ENCODE data around the gene THSD4.
"Not testable (repeated sequence)": the region's sequence is repeated elsewhere in the genome, so short reads cannot be mapped to it uniquely, and the experiment has no call there.

Gene THSD4

GRCh38 chr15:71252044-71252739 is 136.9 kb downstream of the THSD4 start:
- DNase-seq (ENCODE audit: low read depth in 1 of 2, low spot score in 1 of 2) = no peak

- no peak for DNase-seq (ENCODE audit: low read depth in 1 of 2, low spot score in 1 of 2)
Observed at GRCh38 chr15:71252740-71253047, 137.4 kb downstream of the THSD4 start.

GRCh38 chr15:71254491-71254890 is 139.2 kb downstream of the THSD4 start:
- DNase-seq (ENCODE audit: low read depth in 1 of 2, low spot score in 1 of 2) = no peak

DNA sequence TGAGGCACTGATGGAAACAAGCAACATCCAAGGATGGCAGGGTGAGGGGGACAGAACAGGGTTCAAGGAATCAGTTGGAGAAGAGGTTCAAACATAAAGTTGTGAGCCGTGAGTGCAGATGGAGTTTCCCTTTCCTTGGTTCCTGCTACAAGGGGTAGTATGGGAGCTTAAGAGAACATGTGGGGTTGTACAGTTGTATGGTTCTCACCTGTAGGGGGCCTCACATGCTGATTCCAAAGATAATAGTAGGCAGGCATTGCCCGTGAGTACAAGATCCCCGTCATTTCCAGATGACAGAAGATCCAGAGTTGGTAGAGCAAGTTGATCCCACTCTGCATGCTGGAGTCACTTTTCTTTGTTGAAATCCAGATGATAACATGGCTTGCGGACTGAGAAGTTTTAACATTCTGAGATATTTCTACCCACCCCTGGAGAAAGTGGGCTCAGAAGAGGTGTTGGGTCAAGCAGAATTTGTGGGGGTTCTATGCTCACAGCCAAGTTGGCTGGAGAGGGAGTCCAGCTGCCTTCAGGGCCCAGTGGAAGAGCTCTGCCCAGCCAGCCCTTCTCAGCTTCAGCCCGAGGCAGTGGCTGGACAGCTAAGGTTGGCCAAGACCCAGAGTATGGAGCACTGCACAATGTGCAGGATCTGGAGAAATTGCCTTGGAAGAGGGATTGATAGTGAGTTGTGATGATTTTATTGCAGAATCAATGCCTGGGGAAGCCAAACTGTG is 141.8 kb downstream of the THSD4 start:
- no peak for DNase-seq (ENCODE audit: low read depth in 1 of 2, low spot score in 1 of 2)

GRCh38 chr15:71259866-71260265 is 144.6 kb downstream of the THSD4 start:
- DNase-seq (ENCODE audit: low read depth in 1 of 2, low spot score in 1 of 2) = no peak

- DNase-seq (ENCODE audit: low read depth in 1 of 2, low spot score in 1 of 2) = no peak
Observed at GRCh38 chr15:71261418-71261817, 146.1 kb downstream of the THSD4 start.

DNA sequence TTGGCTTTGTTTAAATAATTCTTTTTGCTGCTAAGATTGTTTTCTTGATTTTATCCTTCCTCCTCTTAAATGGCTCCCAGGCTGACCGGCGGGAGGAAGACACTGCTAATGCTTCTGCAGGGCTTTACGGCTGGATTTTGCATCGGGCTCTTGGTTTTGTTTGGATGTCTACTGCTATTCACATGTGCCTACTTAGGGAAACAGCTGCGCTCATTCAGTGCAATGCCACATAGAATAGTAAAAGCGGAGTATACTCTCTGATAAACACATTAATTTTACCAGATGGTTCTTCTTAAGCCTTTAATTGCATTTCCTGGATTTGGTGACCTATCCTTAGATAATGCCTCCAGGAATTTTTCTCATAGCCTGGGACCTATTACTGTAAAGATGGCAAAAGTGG is 146.6 kb downstream of the THSD4 start:
- DNase-seq (ENCODE audit: low read depth in 1 of 2, low spot score in 1 of 2) = no peak

DNA sequence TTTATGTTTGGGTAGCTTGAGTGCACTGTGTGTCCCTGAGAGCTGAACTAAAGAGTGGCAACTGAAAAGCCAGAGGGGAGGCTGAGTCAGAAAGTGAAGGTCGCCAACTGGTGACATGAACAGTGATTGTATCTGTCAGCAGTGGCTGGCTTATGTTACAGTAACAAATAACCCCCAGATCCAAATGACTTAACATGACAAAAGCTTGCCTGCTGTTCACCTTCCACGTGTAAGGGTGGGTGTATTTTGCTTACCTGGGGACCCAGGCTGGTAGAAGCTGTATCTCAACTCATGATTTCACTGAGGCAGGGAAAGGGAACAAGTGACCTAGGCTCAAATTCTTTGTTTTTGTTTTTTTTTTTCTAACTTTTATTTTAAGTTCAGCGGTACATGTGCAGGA is 147.3 kb downstream of the THSD4 start:
- no peak for DNase-seq (ENCODE audit: low read depth in 1 of 2, low spot score in 1 of 2)

- DNase-seq (ENCODE audit: low read depth in 1 of 2, low spot score in 1 of 2) = not testable (repeated sequence)
Observed at GRCh38 chr15:71265606-71266005, 150.3 kb downstream of the THSD4 start.

DNA sequence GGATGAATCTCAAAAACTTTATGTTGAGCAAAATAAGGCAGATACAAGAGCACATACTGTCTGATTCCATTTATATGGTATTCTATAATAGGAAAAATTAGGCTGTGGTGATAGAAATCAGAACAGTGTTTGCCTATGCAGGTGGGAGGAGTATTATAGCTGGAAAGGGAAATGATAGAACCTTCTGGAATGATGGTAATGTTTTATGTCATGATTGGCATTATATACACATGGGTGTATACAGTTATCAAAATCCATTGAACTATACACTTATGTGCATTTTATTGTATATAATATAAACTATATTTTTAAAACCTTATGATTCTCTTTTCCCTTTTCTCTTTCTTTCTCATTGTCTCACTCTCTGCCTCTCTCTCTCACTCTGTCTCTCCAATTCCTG is 156.1 kb downstream of the THSD4 start:
- DNase-seq (ENCODE audit: low read depth in 1 of 2, low spot score in 1 of 2) = no peak

- no peak for DNase-seq (ENCODE audit: low read depth in 1 of 2, low spot score in 1 of 2)
Observed at GRCh38 chr15:71272932-71273331, 157.7 kb downstream of the THSD4 start.

GRCh38 chr15:71273731-71274447 is 158.6 kb downstream of the THSD4 start:
- DNase-seq (ENCODE audit: low read depth in 1 of 2, low spot score in 1 of 2) = no peak

DNA sequence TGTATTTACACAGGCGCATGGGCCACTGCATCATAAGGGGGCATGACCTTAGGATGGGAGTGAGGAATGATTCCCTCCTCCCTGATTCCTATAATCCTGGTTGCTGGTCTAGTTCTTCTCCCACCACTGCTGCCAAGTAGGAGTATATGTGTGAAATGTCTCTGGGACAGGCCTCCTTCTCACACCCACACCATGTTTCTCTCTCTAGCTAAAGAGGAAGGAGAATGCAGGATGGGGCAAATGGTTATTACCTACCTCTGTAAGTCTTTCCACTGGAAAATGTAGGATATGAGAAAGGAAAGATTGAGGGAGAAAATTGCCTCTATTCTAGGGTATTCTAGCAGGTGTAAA is 159.2 kb downstream of the THSD4 start:
- DNase-seq (ENCODE audit: low read depth in 1 of 2, low spot score in 1 of 2) = no peak

GRCh38 chr15:71275098-71275497 is 159.8 kb downstream of the THSD4 start:
- DNase-seq (ENCODE audit: low read depth in 1 of 2, low spot score in 1 of 2) = no peak

DNA sequence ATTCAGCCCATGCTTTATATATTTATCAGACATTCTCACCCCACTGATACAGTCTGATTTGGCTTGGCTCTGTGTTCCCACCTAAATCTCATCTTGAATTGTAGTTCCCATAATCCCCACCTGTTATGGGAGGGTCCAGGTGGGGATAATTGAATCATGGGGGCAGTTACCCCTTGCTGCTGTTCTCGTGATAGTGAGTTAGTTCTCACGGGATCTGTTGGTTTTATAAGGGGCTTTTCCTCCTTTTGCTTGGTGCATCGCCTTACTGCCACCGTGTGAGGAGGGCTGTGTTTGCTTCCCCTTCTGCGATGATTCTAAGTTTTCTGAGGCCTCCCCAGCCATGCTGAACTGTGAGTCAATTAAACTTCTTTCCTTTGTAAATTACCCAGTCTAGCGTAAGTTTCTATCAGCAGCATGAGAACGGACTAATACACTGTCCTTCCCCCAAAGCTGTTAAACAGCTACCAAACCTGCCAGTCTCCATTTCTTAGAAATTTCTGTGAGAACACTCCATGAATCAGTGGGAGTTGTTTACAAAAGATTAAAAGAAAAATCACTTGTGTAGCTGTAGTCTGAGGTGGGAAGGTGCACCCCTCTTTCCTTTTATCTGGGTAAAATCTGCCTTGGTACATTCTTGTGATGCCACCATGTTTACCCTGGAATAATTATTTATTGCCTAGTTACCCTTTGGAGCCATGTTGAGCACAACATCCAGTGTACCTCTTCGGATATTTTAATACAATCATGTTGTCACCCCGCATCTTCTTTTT is 160.5 kb downstream of the THSD4 start:
- no peak for DNase-seq (ENCODE audit: low read depth in 1 of 2, low spot score in 1 of 2)

GRCh38 chr15:71276336-71276665 is 161.0 kb downstream of the THSD4 start:
- no peak for DNase-seq (ENCODE audit: low read depth in 1 of 2, low spot score in 1 of 2)

DNA sequence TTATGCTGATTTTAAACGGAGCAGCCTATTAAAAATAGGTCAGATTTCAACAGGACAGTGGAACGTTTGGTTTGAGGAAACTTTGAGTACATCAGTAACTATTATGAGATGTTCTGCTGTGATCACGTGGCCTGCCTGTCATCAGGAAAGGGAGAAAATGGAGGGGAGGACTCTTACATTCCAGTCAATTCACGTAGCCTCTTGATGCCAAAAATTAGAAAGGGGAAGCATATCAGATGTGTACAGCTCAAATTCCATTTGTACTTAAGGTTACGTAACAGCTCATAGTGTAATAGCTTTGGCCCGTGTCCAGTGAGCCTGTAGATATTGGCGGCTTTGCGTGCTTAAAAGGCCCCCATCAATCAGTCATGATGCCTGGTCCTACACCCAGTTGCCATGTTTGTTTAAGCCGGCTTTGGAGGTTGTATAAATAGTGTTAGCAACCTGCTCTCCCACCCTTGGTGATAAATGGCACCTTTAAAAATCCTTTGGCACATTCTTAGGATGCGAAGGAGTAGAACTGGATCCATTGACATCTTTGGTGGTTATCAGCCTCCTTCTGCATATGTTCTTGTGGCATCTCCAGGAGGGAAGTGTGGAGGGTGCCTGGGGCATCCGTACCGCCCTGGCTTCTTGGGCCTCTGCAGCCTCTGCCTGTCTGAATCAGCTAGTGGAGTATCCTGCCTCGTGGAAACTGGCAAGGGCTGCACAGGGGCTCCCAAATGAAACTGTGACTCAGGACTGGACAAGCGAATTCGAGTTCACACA is 163.9 kb downstream of the THSD4 start:
- no peak for DNase-seq (ENCODE audit: low read depth in 1 of 2, low spot score in 1 of 2)

DNA sequence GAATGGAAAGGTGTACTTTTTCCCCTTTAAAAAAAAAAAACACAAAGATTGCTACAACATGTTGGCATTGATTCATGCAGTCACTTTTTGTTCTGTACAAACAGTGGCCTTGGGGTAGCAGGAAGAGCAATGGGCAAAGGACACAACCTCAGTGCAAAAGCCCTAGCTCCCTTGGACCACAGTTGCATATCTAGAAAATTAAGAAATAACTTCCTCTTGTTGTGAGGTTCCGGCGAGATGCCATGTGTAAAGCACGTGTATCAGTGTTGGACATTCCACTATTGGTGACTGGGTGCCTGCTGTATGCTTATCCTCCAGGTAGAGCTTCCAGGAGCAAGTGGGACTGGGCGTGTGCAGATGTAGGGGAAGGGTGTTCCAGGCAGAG is 164.5 kb downstream of the THSD4 start:
- no peak for DNase-seq (ENCODE audit: low read depth in 1 of 2, low spot score in 1 of 2)

DNA sequence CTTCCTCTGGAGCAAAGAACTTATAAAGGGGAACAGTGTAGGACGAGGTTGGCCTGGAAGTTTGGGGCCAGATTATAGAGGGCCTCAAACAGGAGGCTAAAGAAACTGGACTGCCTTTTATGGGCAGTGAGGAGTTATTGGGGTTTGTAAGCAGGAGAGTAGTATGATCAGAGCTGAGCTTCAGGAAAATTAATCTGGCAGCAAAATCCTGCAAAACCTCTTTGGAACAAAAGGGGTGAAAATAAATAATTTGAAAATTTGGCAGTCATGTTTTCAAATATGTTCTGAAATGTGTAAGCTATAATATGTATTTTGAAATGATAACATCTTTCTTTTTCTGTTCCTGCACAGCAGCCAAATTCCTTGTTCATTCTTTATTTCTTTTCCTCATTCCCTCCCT is 164.9 kb downstream of the THSD4 start:
- no peak for DNase-seq (ENCODE audit: low read depth in 1 of 2, low spot score in 1 of 2)

- DNase-seq (ENCODE audit: low read depth in 1 of 2, low spot score in 1 of 2) = no peak
Observed at GRCh38 chr15:71281256-71281655, 166.0 kb downstream of the THSD4 start.

- no peak for DNase-seq (ENCODE audit: low read depth in 1 of 2, low spot score in 1 of 2)
Observed at GRCh38 chr15:71282076-71282475, 166.8 kb downstream of the THSD4 start.

Measured in activated CD4-positive, alpha-beta T cell treated with anti-CD3 and anti-CD28 coated beads, Interleukin-2, amount 50 U/mL, for 24 hours (primary cell).